ENCODE results near the gene ST6GALNAC2.
"Not testable (repeated sequence)": the region's sequence is repeated elsewhere in the genome, so short reads cannot be mapped to it uniquely, and the experiment has no call there.

ST6GALNAC2 gene

GRCh38 chr17:76535788-76536510 is 49.7 kb downstream of the ST6GALNAC2 start:
- Histone ChIP-seq H3K27ac (ENCODE audit: low read depth in 2 of 2, low read length in 2 of 2) (peak overlapping the region; percentile 46 to 48), H3K4me3 (ENCODE audit: low read length in 2 of 2) (peak overlapping the region; percentile 40 to 52), H3K9ac (ENCODE audit: low read depth in 1 of 2, low read length in 2 of 2) (peak overlapping the region; percentile 7 to 52), H3K9me3 (ENCODE audit: control insufficient read depth in 2 of 2, low read length in 2 of 2) (no peaks in the 10 kb centered on the region), H3K36me3 (ENCODE audit: control insufficient read depth in 2 of 2, insufficient read depth in 2 of 2, low read length in 2 of 2) (no peaks in the 10 kb centered on the region), H3K4me1 (ENCODE audit: control insufficient read depth in 2 of 2, insufficient read depth in 2 of 2, low read length in 2 of 2) (peaks cover 19 to 21% of the 10 kb centered on the region in 2 donors), H3K27me3 (ENCODE audit: control insufficient read depth in 2 of 2, insufficient read depth in 2 of 2, low read length in 2 of 2) (peaks cover 20 to 21% of the 10 kb centered on the region in 2 donors)

DNA sequence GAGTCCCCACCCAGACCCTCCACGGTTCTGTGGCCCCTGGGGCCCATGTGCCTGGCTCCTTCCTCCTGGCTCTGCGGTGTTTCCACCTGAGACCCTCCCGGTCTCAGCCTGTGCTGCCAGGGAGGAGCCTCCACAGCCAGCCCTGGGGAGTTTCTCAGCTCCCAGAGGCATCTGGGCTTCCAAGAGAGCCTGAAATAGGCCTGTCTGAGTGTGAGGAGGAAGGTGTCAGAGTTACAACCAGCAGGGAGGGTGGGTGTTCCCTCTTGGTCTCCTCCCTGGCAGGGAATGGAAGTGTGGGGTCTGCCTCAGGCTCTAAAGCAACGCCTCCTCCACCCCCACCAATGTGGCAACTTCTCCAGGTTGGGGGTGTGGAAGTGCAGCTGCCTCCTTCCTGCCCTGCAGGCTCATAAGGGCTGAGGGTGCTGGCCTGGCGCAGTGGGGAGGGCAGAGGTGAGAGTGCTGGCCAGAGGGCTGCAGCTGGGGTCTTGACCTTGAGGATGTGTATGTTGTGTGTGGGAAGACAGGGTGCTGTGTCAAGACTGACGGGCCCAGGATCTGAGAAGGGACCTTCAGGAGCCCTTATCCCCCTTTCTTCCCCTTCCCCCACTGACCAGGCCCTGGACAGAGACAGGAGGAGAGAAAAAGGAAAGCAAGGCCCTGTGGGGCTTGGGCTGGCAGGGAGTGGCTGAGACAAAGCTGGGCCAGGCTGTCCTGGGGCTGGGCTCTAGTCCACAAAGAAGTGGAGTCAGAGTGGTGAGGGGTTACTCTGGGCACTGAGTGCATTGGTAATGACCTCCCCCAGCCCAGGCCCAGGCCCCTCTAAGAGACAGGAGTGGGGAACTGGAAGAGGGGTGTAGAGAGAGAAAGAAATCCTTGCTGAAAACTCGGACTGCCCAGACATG is 50.6 kb downstream of the ST6GALNAC2 start:
- H3K9me3 ChIP-seq (ENCODE audit: control insufficient read depth in 2 of 2, low read length in 2 of 2): no peaks in the 10 kb centered on the region
- peak overlapping the region in 1 of 2 donors; percentile 48 for H3K27ac ChIP-seq (ENCODE audit: low read depth in 2 of 2, low read length in 2 of 2)
- H3K9ac ChIP-seq (ENCODE audit: low read depth in 1 of 2, low read length in 2 of 2): no peak overlapping the region
- peaks cover 20 to 21% of the 10 kb centered on the region in 2 donors for H3K27me3 ChIP-seq (ENCODE audit: control insufficient read depth in 2 of 2, insufficient read depth in 2 of 2, low read length in 2 of 2)
- peak overlapping the region in 1 of 2 donors; percentile 52 for H3K4me3 ChIP-seq (ENCODE audit: low read length in 2 of 2)
- H3K36me3 ChIP-seq (ENCODE audit: control insufficient read depth in 2 of 2, insufficient read depth in 2 of 2, low read length in 2 of 2): no peaks in the 10 kb centered on the region
- peaks cover 22 to 24% of the 10 kb centered on the region in 2 donors for H3K4me1 ChIP-seq (ENCODE audit: control insufficient read depth in 2 of 2, insufficient read depth in 2 of 2, low read length in 2 of 2)

GRCh38 chr17:76533640-76534359 is 51.9 kb downstream of the ST6GALNAC2 start:
- peaks cover 32 to 36% of the 10 kb centered on the region in 2 donors for H3K4me1 ChIP-seq (ENCODE audit: control insufficient read depth in 2 of 2, insufficient read depth in 2 of 2, low read length in 2 of 2)
- H3K9ac ChIP-seq (ENCODE audit: low read depth in 1 of 2, low read length in 2 of 2); H3K4me3 ChIP-seq (ENCODE audit: low read length in 2 of 2); H3K9me3 ChIP-seq (ENCODE audit: control insufficient read depth in 2 of 2, low read length in 2 of 2); H3K27ac ChIP-seq (ENCODE audit: low read depth in 2 of 2, low read length in 2 of 2); H3K36me3 ChIP-seq (ENCODE audit: control insufficient read depth in 2 of 2, insufficient read depth in 2 of 2, low read length in 2 of 2): not testable (repeated sequence)
- H3K27me3 ChIP-seq (ENCODE audit: control insufficient read depth in 2 of 2, insufficient read depth in 2 of 2, low read length in 2 of 2): peaks cover 13 to 16% of the 10 kb centered on the region in 2 donors

DNA sequence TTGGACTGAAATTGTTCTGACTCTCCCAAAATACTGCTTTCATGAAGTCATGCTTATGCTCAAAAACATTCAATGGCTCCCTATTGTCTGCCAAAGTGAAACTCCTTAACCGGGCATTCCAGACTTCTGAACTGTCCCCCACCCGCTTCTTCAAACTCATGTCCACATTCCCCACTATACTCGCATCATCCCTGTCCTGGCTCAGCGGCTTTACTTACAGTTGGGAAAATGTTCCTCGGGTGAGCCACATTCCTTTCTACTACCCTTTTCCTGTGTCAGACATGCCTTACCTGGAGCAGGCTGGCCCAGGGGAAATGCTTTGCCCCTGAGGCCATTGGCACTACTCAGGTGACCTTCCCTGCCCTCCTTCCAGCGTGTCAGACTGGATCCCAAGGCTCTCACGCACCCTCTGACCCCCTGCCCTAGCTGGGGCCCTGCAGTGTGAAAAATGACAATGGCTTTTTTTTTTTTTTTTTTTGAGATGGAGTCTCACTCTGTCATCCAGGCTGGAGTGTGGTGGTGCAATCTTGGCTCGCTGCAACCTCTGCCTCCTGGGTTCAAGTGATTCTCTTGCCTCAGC is 53.5 kb downstream of the ST6GALNAC2 start:
- Histone ChIP-seq H3K27ac (ENCODE audit: low read depth in 2 of 2, low read length in 2 of 2) (peak overlapping the region in 1 of 2 donors; percentile 43), H3K4me1 (ENCODE audit: control insufficient read depth in 2 of 2, insufficient read depth in 2 of 2, low read length in 2 of 2) (peaks cover 37 to 44% of the 10 kb centered on the region in 2 donors), H3K36me3 (ENCODE audit: control insufficient read depth in 2 of 2, insufficient read depth in 2 of 2, low read length in 2 of 2) (no peaks in the 10 kb centered on the region), H3K9ac (ENCODE audit: low read depth in 1 of 2, low read length in 2 of 2) (no peak overlapping the region), H3K4me3 (ENCODE audit: low read length in 2 of 2) (no peak overlapping the region), H3K9me3 (ENCODE audit: control insufficient read depth in 2 of 2, low read length in 2 of 2) (no peaks in the 10 kb centered on the region), H3K27me3 (ENCODE audit: control insufficient read depth in 2 of 2, insufficient read depth in 2 of 2, low read length in 2 of 2) (peaks cover 7 to 10% of the 10 kb centered on the region in 2 donors)

GRCh38 chr17:76531486-76532038 is 54.1 kb downstream of the ST6GALNAC2 start:
- Histone ChIP-seq H3K9ac (ENCODE audit: low read depth in 1 of 2, low read length in 2 of 2) (no peak overlapping the region), H3K4me3 (ENCODE audit: low read length in 2 of 2) (no peak overlapping the region), H3K9me3 (ENCODE audit: control insufficient read depth in 2 of 2, low read length in 2 of 2) (no peaks in the 10 kb centered on the region), H3K36me3 (ENCODE audit: control insufficient read depth in 2 of 2, insufficient read depth in 2 of 2, low read length in 2 of 2) (no peaks in the 10 kb centered on the region), H3K4me1 (ENCODE audit: control insufficient read depth in 2 of 2, insufficient read depth in 2 of 2, low read length in 2 of 2) (peaks cover 35 to 44% of the 10 kb centered on the region in 2 donors), H3K27me3 (ENCODE audit: control insufficient read depth in 2 of 2, insufficient read depth in 2 of 2, low read length in 2 of 2) (peaks cover 5 to 6% of the 10 kb centered on the region in 2 donors), H3K27ac (ENCODE audit: low read depth in 2 of 2, low read length in 2 of 2) (peak overlapping the region; percentile 73 to 86)

GRCh38 chr17:76530811-76531485 is 54.7 kb downstream of the ST6GALNAC2 start:
- no peak overlapping the region for H3K4me3 ChIP-seq (ENCODE audit: low read length in 2 of 2)
- H3K9ac ChIP-seq (ENCODE audit: low read depth in 1 of 2, low read length in 2 of 2): peak overlapping the region; percentile 16 to 32
- H3K27ac ChIP-seq (ENCODE audit: low read depth in 2 of 2, low read length in 2 of 2): peak overlapping the region; percentile 73 to 86
- H3K4me1 ChIP-seq (ENCODE audit: control insufficient read depth in 2 of 2, insufficient read depth in 2 of 2, low read length in 2 of 2): peaks cover 35 to 44% of the 10 kb centered on the region in 2 donors
- no peaks in the 10 kb centered on the region for H3K36me3 ChIP-seq (ENCODE audit: control insufficient read depth in 2 of 2, insufficient read depth in 2 of 2, low read length in 2 of 2)
- H3K9me3 ChIP-seq (ENCODE audit: control insufficient read depth in 2 of 2, low read length in 2 of 2): no peaks in the 10 kb centered on the region
- H3K27me3 ChIP-seq (ENCODE audit: control insufficient read depth in 2 of 2, insufficient read depth in 2 of 2, low read length in 2 of 2): peaks cover 0 to under 1% of the 10 kb centered on the region in 2 donors

DNA sequence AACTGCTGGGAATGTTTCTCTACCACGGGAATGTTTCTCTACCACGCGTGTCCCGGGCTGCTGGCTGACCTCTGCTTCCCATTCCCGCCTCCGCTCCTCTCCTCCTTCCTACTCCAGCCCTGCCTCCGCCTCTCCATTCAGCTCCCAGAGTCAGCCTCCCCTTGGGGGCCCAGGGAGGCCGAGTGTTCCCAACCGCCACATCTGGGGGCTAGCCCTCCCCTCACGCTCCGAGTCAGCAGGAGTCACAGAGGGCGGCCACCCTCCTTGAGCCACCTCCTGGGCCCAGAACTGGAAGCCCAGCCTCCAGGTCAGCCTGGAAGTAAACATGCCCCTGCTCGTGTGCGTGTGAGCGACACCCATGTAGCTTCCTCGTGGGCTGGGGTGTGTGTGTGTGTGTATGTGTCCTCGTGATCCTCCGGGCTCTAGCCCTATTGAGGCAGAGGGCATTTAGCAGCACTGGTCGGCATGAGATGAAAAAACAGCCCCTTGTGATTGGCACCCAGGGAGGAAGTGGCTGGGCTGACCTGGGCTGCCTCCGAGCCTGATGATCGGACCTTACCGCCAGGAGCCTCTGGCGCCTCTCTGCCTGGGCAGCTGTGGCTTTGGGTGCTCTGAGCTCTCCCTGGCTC is 55.5 kb downstream of the ST6GALNAC2 start:
- peak overlapping the region; percentile 16 to 32 for H3K9ac ChIP-seq (ENCODE audit: low read depth in 1 of 2, low read length in 2 of 2)
- peak overlapping the region in 1 of 2 donors; percentile 31 for H3K4me3 ChIP-seq (ENCODE audit: low read length in 2 of 2)
- H3K9me3 ChIP-seq (ENCODE audit: control insufficient read depth in 2 of 2, low read length in 2 of 2): no peaks in the 10 kb centered on the region
- peak overlapping the region; percentile 73 to 86 for H3K27ac ChIP-seq (ENCODE audit: low read depth in 2 of 2, low read length in 2 of 2)
- no peaks in the 10 kb centered on the region for H3K27me3 ChIP-seq (ENCODE audit: control insufficient read depth in 2 of 2, insufficient read depth in 2 of 2, low read length in 2 of 2)
- no peaks in the 10 kb centered on the region for H3K36me3 ChIP-seq (ENCODE audit: control insufficient read depth in 2 of 2, insufficient read depth in 2 of 2, low read length in 2 of 2)
- H3K4me1 ChIP-seq (ENCODE audit: control insufficient read depth in 2 of 2, insufficient read depth in 2 of 2, low read length in 2 of 2): peaks cover 35 to 44% of the 10 kb centered on the region in 2 donors

DNA sequence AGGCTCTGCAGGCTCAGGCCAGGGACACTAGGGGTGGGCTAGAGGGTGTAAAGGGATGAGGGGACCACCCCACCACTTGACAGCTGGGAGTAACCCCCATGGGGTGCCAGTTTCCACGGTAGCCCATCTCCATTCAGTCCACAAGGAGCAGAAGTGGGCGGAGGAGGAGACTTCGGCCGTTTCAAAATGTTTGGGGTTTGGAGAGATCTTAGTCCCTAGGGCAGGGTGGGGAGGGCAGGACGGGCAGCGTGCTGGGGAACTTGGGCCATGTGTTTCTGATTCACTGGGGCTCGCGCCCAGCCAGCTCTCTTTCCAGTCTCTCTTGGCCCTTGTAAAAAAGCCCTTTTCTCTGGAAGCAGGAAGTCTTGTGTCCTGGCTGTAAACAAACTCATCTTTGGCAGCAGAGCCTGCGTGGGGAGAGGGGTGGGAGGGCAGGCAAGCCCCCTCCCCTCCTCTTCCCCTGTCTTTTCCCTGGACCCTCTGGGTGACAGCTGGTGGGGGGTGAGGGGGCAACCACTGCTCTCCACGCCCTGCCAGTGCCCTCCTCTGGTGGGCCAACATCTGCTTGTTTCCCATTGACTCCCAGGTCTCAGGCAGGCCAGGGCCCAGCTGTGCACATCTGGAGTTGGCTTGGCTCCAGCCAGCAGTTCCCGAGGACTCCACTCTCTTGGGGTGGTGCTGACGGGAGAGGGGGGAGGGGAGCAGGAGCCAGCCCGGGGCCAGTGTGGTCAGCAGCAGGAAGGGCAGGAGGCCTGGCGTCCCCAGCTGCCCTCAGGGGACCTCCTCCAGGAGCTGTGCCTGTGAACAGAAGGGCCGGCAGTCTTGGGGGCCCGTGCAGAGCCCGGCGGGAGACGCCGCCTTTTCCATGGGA is 56.2 kb downstream of the ST6GALNAC2 start:
- no peaks in the 10 kb centered on the region for H3K27me3 ChIP-seq (ENCODE audit: control insufficient read depth in 2 of 2, insufficient read depth in 2 of 2, low read length in 2 of 2)
- peak overlapping the region in 1 of 2 donors; percentile 53 for H3K9ac ChIP-seq (ENCODE audit: low read depth in 1 of 2, low read length in 2 of 2)
- H3K4me1 ChIP-seq (ENCODE audit: control insufficient read depth in 2 of 2, insufficient read depth in 2 of 2, low read length in 2 of 2): peaks cover 43 to 50% of the 10 kb centered on the region in 2 donors
- H3K36me3 ChIP-seq (ENCODE audit: control insufficient read depth in 2 of 2, insufficient read depth in 2 of 2, low read length in 2 of 2): no peaks in the 10 kb centered on the region
- H3K4me3 ChIP-seq (ENCODE audit: low read length in 2 of 2): peak overlapping the region in 1 of 2 donors; percentile 27
- H3K9me3 ChIP-seq (ENCODE audit: control insufficient read depth in 2 of 2, low read length in 2 of 2): no peaks in the 10 kb centered on the region
- H3K27ac ChIP-seq (ENCODE audit: low read depth in 2 of 2, low read length in 2 of 2): peak overlapping the region; percentile 73 to 86
